ENCODE measurements around the gene CARMIL1.
"Not testable (repeated sequence)": the region's sequence is repeated elsewhere in the genome, so short reads cannot be mapped to it uniquely, and the experiment has no call there.

The CARMIL1 gene

DNA sequence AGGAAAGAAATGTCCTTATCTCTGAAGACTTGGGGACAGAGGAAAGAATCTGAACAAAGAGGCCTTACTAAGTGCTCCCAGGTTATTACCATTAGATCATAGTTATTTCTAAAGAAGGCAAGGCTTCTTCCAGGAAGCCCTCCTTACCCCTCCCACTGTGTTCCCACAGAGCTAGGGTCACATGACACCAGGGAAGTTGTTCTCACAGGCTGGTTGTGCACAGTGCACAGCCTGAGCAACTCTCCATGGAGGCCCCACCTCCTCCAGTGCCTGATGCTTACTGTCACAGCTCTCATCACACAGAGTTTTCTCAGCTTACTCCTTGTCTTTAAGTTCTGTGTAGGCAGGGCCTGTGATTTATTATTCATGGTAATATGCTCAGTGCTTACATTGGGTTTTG lies 303.9 kb downstream of the CARMIL1 start:
- TF ChIP-seq, protein P1, sequence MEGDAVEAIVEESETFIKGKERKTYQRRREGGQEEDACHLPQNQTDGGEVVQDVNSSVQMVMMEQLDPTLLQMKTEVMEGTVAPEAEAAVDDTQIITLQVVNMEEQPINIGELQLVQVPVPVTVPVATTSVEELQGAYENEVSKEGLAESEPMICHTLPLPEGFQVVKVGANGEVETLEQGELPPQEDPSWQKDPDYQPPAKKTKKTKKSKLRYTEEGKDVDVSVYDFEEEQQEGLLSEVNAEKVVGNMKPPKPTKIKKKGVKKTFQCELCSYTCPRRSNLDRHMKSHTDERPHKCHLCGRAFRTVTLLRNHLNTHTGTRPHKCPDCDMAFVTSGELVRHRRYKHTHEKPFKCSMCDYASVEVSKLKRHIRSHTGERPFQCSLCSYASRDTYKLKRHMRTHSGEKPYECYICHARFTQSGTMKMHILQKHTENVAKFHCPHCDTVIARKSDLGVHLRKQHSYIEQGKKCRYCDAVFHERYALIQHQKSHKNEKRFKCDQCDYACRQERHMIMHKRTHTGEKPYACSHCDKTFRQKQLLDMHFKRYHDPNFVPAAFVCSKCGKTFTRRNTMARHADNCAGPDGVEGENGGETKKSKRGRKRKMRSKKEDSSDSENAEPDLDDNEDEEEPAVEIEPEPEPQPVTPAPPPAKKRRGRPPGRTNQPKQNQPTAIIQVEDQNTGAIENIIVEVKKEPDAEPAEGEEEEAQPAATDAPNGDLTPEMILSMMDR (IDR thresholded peaks at IDR 0.05; ENCODE audit: low read depth, low read length), result no peak
- in situ Hi-C loops (cut with HindIII; ENCODE audit: low sequenced_read_pairs), result no loop called here
- no peak overlapping the region for H3K4me3 ChIP-seq (ENCODE audit: low read depth, low read length)
- DNase-seq (ENCODE audit: low read depth, low spot score), result no peak

DNA sequence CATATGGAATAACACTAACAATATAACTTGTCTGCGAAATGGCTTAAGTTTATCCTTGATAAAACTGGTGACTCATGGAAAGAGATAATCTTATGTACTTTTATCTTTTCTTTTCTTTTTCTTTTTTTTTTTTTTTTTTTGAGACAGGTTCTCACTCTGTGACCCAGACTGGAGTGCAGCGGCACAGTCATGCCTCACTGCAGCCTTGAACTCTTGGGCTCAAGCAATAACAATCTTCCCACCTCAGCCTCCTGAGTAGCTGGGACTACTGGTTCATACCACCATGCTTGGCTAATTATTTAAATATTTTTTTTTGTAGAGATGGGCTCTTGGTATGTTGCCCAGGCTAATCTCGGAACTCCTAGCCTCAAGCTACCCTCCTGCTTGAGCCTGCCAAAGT lies 304.7 kb downstream of the CARMIL1 start:
- TF ChIP-seq, protein P1 (IDR thresholded peaks at IDR 0.05; ENCODE audit: low read depth, low read length), result no peak
- DNase-seq (ENCODE audit: low read depth, low spot score), result no peak
- no peak overlapping the region for H3K4me3 ChIP-seq (ENCODE audit: low read depth, low read length)
- in situ Hi-C loops (cut with HindIII; ENCODE audit: low sequenced_read_pairs), result no loop called here

DNA sequence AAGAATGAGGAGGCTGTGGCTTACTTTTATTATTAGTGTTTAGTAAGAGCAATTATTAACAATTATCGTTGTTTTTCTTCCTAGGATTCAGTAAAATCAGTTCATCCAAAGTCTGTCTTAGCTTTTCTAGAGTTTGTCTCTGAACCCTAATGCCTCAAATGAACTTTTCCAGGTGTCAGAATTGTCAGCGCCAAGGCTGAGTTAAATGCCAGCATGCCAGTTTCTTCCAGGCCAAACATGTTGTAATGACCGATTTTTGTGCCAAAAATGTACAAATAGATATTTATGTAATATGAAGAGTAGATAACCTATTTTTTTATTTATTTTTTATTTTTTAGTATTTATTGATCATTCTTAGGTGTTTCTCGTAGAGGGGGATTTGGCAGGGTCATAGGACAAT lies 306.1 kb downstream of the CARMIL1 start:
- in situ Hi-C loops (cut with HindIII; ENCODE audit: low sequenced_read_pairs), result no loop called here
- no peak overlapping the region for H3K4me3 ChIP-seq (ENCODE audit: low read depth, low read length)
- TF ChIP-seq, protein P1 (IDR thresholded peaks at IDR 0.05; ENCODE audit: low read depth, low read length), result no peak
- no peak for DNase-seq (ENCODE audit: low read depth, low spot score)

DNA sequence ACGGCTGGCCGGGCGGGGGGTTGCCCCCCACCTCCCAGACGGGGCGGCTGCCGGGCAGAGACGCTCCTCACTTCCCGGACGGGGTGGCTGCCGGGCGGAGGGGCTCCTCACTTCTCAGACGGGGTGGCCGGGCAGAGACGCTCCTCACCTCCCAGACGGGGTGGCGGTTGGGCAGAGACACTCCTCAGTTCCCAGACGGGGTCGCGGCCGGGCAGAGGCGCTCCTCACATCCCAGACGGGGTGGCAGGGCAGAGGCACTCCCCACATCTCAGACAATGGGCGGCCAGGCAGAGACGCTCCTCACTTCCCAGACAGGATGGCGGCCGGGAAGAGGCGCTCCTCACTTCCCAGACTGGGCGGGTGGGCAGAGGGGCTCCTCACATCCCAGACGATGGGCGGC lies 306.9 kb downstream of the CARMIL1 start:
- H3K4me3 ChIP-seq (ENCODE audit: low read depth, low read length); in situ Hi-C loops (cut with HindIII; ENCODE audit: low sequenced_read_pairs); DNase-seq (ENCODE audit: low read depth, low spot score): not testable (repeated sequence)

DNA sequence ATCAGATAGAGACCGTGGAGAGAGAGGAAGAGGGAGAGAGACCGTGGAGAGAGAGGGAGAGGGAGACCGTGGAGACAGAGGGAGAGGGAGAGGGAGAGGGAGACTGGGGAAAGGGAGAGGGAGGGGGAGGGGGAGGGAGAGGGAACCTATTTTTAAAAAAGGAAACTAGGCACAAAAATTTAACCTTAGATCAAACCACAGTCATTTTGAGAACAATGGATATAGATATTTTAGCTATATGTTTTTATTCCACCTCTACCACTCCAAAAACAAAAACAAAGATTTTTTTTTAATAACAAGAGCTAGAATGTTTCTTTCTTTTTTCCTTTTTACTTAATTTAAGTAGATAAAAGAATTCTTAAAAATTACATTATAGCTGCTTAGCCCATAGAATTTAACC lies 307.8 kb downstream of the CARMIL1 start:
- TF ChIP-seq, protein P1 (IDR thresholded peaks at IDR 0.05; ENCODE audit: low read depth, low read length), result no peak
- H3K4me3 ChIP-seq (ENCODE audit: low read depth, low read length), result no peak overlapping the region
- DNase-seq (ENCODE audit: low read depth, low spot score), result no peak
- in situ Hi-C loops (cut with HindIII; ENCODE audit: low sequenced_read_pairs), result no loop called here

DNA sequence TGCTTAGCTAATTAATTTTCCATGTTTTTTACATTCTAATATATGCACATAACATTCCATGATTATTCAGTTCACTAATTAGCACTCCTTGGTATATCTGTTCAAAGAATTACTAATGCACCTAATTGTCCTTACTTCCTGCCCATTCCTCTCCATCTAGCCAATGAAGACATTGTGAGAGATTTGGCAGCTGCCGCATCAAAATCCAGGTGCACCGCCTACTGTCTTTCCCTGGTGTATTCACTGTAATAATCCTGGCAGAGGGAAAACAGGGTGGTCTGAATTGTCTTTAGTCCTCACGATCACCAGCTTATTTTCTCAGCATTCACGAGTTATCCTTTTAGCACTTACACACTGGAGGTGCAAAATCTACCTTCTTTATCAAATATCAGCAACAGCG lies 311.8 kb downstream of the CARMIL1 start:
- H3K4me3 ChIP-seq (ENCODE audit: low read depth, low read length), result no peak overlapping the region
- in situ Hi-C loops (cut with HindIII; ENCODE audit: low sequenced_read_pairs), result no loop called here
- no peak for DNase-seq (ENCODE audit: low read depth, low spot score)
- TF ChIP-seq, protein P1 (IDR thresholded peaks at IDR 0.05; ENCODE audit: low read depth, low read length), result no peak

DNA sequence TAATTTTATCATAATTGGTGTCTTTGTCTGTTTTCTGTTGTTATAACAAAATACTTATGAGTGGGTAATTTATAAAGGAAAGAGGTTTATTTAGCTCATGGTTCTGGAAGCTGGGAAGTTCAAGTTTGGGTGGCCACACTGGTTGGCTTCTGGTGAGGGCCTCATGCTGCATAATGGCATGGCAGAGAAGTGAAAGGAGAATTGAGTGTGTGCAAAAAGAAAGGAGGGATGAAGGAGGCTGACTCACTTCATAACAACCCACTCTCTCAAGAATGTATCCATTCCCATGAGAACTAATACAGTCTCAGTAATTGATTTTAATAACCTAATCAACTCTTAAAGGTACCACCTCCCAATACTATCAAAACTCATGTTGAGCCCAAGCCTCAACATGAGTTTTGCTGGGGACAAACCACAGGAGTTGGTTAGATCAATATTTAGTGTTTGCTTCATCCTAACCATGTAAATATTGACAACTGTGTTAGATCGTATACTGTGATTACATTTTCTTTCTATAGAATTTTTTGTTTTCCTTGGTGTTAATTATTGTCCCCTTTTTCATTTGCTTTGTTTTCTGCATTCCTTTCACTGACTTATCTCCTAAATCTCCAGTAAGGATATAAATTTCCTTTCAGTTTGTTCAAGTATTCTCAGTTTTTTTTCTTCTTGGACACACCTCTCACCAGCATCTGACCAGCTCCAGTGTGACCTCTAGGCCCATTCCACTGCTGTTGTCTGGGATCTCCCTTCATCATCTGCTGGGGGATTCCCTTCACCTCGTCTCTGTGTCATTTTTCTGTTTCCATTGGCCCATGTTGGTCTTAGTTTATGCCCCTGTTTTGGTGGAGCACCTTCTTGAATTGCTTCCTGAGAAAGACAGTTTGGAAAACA lies 318.0 kb downstream of the CARMIL1 start:
- in situ Hi-C loops (cut with HindIII; ENCODE audit: low sequenced_read_pairs), result no loop called here
- DNase-seq (ENCODE audit: low read depth, low spot score), result no peak
- H3K4me3 ChIP-seq (ENCODE audit: low read depth, low read length), result no peak overlapping the region
- TF ChIP-seq, protein P1 (IDR thresholded peaks at IDR 0.05; ENCODE audit: low read depth, low read length), result no peak

Data from astrocyte of the spinal cord (primary cell).